Hepatic stellate cell (primary cell): ENCODE measurements around the gene MAP3K21.
A peak's percentile ranks its signal among the peaks of the same experiment; 100 is the strongest.

Experiments used
- DNase-seq: peaks from one replicate; pipeline ENCODE4 v3.0.0; 2011; ENCODE audit warnings: low spot score

MAP3K21 gene

DNA sequence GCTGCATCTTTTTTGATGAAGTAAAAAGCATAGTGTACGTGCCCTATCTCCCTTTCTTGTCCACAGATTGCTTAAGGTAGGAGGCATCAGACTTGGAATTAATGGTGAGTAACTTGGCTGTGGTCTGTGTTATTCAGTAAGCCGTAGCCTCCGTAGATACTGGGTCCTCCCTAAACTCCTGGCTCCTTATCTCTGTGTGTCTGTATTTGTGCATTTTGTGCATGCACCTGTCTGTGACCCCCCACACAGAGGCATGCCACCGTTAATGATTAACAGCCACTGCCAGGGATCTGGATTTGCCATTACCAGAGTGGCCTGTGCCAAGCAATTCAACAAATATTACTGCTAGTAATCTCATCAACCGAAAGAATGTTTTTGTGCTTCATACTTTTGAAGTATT is 31.9 kb downstream of the MAP3K21 start:
- no peak for DNase-seq

DNA sequence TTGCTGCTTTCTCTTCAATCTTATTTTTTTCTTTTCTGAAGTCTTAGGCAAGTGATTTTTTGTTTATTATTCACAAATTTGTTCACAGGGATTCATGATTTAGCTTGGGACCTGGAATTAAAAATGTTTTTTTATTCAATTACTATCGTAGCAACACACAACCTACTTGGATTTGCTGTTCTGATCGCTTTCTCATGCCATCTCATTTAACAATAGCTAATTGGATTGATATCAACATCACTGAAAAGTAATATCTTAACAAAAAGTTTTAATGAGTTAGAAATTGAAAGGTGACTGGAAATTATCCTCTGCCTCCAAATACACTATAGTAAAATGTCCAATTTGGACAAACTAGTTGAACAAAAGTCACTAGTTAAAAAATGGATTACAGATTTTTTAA is 32.4 kb downstream of the MAP3K21 start:
- no peak for DNase-seq

DNA sequence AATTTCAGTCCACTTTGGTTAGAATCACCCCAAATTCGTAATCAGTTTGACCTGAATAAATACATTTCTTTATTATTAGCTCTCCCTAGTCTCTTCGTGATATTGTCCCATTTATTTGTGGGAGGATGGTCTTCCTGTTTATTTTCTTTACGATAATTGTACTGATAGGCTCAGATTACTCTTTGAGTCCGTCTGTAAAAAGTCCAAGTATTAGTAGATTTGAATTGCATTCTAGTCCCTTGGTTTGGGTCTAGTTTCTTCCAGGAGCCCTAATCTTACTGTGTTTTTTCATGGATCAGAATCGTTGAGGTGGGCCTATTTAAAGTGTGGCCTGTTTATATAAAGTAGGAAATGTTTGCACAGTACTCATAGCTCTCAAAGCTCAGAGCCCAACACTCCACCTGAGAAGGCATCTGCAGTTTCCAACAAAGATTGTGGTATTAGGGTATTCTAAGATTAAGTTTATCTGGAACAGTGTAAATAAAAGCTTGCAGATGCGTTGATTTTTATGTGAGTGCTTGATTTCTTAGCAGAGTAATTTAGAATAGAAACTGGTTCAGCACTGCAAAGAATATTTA is 33.1 kb downstream of the MAP3K21 start:
- no peak for DNase-seq

DNA sequence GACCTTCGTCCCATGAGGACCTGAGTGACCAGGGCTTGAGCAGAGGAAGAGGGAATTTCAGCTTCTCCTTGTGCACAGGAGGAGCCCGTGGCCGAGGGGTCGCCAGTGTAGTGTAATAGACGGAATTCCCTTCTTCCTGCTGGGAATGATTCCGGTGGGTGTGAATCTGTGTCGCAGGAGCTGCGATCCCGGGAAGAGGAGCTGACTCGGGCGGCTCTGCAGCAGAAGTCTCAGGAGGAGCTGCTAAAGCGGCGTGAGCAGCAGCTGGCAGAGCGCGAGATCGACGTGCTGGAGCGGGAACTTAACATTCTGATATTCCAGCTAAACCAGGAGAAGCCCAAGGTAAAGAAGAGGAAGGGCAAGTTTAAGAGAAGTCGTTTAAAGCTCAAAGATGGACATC is 34.4 kb downstream of the MAP3K21 start:
- no peak for DNase-seq

DNA sequence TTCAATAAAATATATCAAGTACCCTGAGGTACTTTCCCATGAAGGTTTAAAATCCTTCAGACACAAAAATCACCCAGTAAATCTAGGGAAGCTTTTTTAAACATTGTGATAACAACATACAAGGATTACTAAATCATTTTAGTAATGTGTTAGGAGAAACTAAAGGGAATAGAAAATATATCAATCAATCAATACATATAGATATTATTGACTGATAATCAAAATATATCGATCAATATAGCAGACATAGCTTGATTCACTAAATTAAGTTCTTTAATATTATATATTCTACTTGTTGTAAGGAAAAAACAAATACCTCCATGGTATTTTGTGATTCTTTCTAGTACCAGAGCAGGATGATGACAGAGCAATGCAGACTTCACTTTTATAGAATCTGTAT is 35.2 kb downstream of the MAP3K21 start:
- no peak for DNase-seq

DNA sequence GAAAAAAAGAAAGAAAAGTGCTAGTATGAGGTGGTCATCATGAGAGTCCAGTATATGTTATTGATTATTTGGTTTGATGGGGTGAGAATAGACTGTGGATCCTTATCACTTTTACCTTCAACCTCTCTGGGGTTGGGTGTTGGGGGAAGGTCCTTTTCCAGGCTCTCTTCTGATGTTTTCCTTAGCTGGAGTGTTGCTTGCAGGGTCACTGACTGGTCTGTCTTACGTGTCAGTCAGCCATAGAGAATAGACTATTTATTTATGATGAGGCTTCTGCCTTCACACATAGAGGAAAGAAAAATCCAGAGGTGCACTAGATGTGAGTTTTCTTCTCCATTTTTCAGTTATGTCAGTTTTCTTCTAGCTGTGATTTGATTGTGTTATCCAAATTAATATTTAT is 36.5 kb downstream of the MAP3K21 start:
- no peak for DNase-seq

DNA sequence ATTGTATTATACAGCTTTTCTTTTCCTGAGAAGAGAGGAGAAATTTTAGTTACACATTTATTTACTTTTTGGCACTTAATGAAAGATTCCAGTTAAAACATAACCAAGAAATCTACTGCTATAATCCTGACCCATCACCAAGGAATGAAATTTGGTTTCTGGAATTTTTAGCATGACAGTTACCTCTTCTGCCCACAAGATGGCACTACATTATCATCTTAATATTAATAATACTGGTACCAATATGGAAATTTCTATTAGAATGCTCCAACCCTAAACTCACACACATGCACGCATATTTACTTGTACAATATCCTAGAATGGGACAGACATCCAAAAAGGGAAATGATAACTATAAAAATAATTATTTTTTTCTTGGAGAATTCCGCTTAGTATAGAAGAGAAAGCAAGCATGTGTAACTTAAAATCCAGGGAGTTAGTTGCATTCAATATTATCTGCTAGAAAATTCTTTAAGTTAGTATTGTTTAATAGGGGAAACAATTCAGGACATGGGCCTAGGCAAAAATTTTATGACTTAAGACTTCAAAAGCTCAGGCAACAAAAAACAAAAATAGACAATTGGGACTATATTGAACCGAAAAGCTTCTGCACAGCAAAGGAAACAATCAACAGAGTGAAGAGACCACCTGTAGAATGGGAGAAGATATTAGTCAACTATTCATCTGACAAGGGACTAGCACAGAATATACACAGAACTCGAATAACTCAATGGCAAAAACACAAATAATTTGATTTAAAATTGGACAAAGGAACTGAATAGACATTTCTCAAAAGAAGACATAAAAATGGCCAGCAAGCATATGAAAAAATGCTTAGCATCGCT is 37.4 kb downstream of the MAP3K21 start:
- peak; percentile 9 for DNase-seq

DNA sequence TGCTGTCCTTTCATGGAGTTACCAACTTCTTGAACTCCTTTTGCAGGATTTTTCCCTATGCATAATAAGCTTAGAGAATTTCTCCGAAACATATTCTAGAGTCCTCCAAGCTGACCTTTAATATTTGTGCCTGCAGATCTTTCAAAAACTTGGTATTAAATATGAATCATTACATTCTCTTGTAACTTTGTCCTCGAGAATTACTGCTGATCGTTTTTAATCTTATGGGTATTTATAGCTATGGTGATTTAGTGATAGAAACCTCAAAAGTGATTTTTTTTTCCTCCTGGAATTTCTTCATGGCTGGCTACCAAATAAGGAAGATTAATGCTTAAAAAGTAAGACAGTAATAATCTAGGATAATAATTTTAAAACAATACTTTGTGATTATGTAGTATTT is 39.1 kb downstream of the MAP3K21 start:
- DNase-seq, result no peak

DNA sequence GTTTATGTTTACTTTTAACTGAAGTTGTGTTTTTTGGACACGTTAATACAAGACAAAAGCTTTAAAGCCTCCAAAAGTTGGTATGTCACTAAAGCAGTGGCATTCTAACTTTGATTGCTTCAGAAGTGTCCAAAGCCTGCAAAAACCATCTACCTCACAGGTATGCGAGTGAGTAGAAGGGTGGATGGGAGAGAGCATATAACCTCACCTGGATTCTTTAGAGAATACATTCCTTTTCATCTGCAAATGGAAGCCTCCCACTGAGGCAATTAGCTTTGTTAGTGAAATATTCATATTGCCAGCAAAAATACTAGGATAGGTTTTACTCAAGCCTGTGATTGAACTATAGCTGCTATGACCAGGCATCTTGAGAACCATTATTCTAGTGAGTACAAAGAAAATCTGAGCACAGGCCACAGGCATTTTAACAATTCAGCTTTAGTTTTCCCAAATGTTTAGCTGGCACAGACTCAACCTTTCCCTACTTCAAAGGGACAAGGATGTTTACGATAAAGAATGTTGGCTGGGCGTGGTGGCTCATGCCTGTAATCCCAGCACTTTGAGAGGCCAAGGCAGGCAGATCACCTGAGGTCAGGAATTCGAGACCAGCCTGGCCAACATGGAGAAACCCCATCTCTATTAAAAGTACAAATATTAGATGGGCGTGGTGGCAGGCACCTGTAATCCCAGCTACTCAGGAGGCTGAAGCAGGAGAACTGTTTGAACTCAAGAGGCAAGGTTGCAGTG is 39.7 kb downstream of the MAP3K21 start:
- no peak for DNase-seq

DNA sequence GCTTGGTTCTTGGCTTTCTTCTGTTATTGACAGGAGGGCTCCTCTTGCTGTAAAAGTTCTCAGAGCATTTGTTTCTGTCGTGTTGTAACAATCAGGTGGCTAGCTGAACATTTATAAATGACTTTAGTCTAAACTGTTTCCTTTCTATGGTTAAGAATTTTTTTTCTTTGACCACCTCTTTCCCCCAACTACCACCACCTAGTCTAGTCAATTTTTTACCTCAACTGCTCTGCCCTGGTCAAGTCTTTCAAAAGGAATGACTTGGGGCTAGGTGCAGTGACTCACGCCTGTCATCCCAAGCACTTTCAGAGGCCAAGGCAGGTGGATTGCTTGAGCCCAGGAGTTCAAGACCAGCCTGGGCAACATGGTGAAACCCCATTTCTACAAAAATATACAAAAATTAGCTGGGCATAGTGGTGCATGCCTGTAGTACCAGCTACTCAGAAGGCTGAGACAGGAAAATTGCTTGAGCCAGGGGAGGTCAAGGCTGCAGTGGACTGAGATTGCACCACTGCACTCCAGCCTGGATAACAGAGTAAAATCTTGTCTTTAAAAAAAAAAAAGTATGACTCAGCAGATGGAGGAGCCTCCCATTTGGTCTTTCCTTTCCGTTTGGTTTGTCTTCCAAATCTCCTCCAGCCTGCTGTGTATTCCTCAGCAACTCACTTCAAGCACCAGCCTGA is 40.7 kb downstream of the MAP3K21 start:
- DNase-seq, result peak; percentile 5

DNA sequence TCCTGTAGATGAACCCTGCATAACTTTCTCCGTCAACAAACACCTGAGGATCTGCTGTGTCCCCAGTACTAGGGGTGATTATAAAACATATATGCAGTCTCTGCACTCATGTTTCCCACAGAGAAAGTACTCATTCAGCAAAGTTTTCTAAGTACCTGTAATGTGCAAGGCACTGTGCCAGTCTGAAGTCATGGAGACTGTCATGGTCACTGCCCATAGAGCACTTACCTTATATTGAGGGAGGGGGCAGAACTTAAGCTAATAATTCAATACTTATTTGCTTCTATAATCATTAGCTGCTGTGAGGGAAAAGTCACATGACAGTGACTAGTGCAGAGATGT is 41.2 kb downstream of the MAP3K21 start:
- DNase-seq, result no peak

DNA sequence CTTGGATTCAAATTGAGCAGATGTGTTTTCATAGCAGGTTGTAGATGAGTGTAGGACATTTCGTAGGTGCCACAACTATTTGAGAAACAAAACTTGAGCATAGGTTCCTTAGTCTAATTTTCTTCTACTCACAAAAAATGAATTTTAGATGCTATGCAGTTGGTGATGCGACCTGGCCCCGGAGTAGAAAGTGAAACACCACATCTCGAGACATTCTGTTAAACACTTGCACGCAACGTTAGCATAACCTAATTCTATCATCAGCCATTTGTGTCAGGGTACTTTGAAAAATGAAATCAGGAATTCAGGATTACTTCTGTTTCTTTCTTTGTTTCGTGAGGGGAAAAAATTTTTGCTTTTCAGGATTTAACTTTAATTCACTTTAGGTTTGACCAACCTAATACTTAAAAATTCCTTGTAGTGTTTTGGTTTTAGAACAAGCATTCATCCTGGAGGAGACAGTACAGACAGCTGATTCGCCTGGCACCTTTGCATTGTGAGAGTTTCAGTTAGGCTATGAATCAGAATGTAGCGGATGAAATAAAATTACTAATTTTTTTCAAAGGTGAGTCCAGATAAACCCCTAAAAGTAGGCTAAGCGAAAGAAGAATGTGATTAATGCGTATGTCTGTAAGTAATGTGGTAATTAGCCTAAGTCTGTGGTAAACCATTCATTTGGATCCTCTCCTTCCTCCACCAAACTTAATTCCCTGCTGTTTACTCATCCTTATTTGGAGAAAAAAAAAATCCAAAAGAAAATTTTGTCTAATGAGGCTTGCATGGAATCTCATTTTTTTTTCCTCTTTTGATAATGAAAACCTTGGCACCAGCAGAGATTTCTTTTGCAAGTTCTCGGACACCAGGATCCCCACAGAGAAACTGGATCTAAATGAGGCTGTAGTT is 44.9 kb downstream of the MAP3K21 start:
- no peak for DNase-seq

DNA sequence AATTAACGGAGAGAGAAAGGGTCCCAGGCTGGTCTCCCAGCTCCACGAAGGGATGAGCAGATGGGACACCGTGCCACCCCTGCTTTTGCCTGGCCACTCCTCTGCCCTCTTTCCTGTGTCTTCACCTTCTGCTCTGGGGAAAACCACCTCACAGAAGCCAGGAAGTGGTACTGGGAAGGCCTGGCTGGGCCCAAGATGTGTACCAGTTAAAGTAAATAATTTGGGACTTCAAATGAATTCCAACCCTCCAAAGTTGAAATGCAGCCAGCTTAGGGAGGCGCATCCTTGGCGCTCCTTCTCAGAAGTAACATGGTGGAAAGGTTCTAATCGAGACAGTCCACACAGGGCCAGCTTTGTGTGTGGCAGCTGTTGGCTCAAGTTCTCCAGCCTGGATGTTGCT is 45.7 kb downstream of the MAP3K21 start:
- no peak for DNase-seq

DNA sequence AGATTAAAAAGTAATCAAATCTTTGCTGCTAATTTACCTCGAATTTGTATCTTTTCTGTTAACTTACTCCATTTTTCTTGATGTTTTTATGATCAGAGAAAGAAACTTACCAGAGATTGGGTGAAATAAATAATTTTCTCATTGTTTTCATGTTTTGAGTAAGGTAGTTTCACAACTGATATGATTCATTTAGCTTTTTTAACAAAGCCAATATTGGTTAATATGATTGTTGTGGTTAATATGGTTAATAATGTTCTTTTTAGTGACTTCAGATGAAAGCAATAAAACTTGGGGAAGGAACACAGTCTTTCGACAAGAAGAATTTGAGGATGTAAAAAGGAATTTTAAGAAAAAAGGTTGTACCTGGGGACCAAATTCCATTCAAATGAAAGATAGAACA is 48.1 kb downstream of the MAP3K21 start:
- no peak for DNase-seq

DNA sequence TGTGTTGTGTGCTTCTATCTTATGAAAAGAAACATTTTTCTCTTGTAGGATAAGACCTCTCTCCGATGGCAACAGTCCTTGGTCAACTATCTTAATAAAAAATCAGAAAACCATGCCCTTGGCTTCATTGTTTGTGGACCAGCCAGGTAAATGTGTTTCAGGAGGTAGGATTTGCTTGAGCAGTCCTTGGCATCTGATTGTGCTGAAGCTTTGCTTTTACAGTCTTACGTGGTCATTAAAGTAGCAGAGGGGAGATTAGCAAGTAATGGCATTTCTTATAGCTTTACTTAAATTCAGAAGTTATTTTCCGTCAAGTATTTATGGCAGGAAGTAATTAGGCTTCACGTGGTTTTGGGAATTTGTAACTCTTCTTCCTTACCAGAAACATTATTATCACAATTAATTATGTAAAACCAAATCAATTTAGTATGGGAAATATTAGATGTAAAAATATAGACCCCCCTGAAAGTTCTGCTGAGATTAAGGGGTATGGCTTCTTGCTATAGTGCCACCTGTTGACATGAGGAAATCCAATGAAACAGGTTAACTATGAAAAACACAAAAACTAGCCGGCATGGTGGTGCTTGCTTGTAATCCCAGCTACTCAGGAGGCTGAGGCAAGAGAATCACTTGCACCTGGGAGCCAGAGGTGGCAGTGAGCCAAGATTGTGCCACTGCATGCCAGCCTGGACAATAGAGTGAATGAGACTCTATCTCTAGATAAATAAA is 49.0 kb downstream of the MAP3K21 start:
- no peak for DNase-seq

DNA sequence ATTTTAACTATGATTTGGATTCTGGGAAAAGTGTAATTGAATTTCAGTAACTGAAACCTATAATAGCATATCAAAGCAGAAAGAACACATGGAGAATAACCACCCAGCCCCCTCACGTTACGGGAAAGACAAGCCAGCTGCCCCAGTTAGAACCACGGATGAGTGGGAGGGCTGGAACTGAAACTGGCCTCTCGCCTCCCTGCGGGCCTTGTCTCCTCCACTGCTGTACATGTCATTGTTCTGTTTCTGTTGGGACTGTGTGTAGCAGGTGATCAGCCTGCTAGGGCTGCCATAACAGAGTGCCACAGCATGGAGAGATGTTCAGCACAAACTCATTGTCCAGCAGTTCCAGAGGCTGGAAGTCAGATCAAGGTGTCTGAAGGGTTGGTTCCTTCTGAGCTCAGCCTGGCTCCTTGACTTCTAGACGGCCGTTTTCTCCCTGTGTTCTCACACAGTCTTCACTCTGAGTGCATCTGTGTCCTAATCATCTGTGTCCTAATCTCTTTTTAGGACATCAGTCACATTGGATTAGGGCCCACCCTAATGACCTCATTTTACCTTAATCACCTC is 52.4 kb downstream of the MAP3K21 start:
- DNase-seq, result no peak

DNA sequence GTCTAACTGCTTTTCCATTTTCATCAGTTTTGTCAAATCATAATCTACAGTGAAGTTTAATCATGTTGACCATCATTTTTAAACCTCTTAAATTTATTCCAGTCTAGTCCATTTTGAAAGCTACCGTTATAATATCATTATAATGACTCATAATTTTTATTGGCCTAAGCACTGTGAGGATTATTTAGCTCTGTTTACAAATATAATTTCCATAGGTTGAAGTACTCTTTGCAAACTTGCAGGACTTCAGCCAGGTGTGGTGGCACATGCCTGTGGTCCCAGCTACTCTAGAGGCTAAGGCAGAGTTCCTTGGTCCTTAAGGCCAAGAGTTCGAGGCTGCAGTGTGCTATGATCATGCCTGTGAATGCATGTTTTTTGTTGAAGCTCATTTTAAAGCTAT is 54.3 kb downstream of the MAP3K21 start:
- DNase-seq, result no peak

DNA sequence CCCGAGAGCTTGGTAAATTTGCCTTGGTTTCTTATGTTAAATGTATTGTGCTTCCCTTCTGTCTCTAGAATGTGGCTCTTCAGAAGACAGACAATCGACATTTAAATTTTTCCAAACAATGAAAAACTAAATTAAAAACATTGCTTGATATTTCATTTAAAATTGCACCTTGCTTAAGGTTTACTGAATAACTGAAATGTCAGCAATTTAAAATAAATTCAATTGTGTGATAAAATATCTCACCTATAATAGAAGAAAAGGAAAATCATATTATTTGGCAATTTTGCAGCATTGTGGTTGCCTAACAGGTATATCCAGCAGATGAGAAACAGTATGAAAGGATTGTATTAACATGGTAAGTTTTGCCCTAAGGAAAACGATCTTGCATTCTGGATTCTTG is 56.5 kb downstream of the MAP3K21 start:
- no peak for DNase-seq

DNA sequence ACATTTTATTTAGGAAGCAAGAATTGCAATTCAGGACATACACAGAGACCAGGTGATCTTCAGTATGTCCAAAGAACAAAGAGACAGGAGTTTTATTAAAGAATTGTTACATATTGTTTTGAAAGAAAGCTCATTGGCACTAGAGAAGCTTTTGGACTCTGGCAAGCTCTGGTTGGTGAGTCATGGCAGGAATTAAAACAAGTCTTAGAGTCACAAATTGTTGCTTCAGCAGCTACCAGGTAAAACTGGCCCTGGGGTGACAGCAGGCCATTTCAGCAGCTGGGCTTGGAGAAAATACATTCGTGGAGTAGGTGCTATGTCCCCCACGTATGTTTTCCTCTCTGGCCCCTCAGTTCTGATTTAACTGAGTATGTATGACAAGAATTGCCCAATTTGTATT is 58.8 kb downstream of the MAP3K21 start:
- no peak for DNase-seq

DNA sequence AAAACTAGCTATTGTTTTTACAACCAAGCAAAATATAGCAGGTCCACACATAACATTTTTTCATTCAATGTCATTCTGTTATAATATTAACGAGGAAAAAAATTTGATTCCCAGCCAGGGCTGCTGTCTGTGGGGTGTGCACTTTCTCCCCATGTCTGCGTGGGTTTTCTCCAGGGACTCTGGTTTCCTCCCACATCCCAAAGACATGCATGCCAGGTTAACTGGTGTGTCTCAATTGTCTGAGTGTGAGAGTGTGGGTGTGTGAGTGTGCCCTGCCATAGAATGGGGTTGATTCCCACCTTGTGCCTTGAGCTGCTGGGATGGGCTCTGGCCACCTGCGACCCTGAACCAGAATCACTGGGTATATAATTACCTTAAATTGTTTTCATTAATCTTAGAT is 60.1 kb downstream of the MAP3K21 start:
- no peak for DNase-seq

DNA sequence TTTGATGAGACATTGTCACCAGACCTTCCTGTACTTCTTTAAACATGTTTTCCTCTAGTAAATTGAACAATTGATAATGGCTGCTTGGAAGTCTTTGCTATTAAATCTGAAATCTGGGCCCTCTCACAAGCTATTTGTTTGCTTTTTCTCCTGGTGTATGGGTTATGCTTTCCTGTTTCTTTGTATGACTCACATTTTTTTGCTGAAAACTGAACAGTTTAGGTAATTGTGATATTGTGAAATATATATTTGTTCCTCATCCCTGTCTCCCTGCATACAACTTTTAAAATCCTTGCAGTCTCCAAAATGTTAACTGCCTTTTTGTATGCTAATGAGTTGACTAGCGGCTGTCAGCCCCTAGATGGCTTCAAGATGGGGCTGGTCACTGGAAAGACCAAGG is 61.6 kb downstream of the MAP3K21 start:
- DNase-seq, result no peak
